WTC11 (cell line): Measurements from ENCODE around the gene NAALADL2.

Experiments used
- CREB1 ChIP-seq: sonication (generic); formaldehyde crosslinking; IDR thresholded peaks from 2 replicates; pipeline ENCODE4 v1.8.0; 2023; ENCODE audit warnings: mild to moderate bottlenecking, missing genetic modification reagents
- ELF4 ChIP-seq: sonication (generic); formaldehyde crosslinking; IDR thresholded peaks from 2 replicates; pipeline ENCODE4 v1.8.1; 2022; ENCODE audit warnings: low read depth, mild to moderate bottlenecking, moderate library complexity, missing genetic modification reagents
- GTF2I ChIP-seq: fragments of 250-450 bp; sonication (Bioruptor Pico); conservative IDR thresholded peaks from 2 replicates; pipeline ENCODE4 v1.4.0; 2021; ENCODE audit warnings: mild to moderate bottlenecking
- OVOL2 ChIP-seq: fragments of 250-450 bp; sonication (Bioruptor Pico); IDR thresholded peaks from 2 replicates; pipeline ENCODE4 v1.9.0; 2021; ENCODE audit warnings: mild to moderate bottlenecking, borderline replicate concordance
- SMAD4 ChIP-seq: sonication (generic); formaldehyde crosslinking; IDR thresholded peaks from 2 replicates; pipeline ENCODE4 v1.8.0; 2022; ENCODE audit warnings: mild to moderate bottlenecking, missing genetic modification reagents
- ZNF138 ChIP-seq: sonication (generic); formaldehyde crosslinking; conservative IDR thresholded peaks from 2 replicates; pipeline ENCODE4 v1.8.1; 2022; ENCODE audit warnings: mild to moderate bottlenecking, moderate library complexity, missing genetic modification reagents
- TF ChIP-seq, protein P1 (sequence below): sonication (generic); formaldehyde crosslinking; IDR thresholded peaks from 2 replicates; pipeline ENCODE4 v1.8.0; 2022; ENCODE audit warnings: mild to moderate bottlenecking, missing genetic modification reagents
- TF ChIP-seq, protein P2 (sequence below): fragments of 200-600 bp; IDR thresholded peaks from 2 replicates; pipeline ENCODE4 v1.8.0; 2022; ENCODE audit warnings: antibody characterized with exemption

DNA sequence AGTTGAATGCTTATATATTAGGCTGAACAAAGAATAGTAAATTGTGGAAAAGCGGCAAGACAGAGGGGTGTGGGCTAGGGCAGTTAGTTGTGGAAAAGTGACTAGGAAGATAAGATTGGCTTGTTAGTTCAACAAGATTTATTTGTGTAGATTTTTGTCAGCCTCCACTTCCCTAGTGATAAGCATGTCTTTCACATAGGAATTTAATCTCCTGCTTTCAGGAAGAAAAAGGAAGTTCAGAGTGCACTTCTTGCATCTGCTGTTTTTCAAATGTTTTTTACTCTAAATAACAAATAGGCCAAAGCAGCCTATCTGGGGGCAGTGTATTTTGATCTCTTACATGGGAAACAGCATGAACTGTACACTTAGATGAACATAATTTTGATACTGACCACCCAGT, 919.9 kb downstream of the NAALADL2 start:
- TF ChIP-seq GTF2I (no peak), OVOL2 (CRISPR knock-in tag) (no peak), CREB1 (no peak), ZNF138 (no peak), SMAD4 (CRISPR knock-in tag) (no peak), ELF4 (CRISPR knock-in tag) (no peak)
- TF ChIP-seq, protein P1, sequence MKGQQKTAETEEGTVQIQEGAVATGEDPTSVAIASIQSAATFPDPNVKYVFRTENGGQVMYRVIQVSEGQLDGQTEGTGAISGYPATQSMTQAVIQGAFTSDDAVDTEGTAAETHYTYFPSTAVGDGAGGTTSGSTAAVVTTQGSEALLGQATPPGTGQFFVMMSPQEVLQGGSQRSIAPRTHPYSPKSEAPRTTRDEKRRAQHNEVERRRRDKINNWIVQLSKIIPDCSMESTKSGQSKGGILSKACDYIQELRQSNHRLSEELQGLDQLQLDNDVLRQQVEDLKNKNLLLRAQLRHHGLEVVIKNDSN (CRISPR knock-in tag), result no peak
- TF ChIP-seq, protein P2, sequence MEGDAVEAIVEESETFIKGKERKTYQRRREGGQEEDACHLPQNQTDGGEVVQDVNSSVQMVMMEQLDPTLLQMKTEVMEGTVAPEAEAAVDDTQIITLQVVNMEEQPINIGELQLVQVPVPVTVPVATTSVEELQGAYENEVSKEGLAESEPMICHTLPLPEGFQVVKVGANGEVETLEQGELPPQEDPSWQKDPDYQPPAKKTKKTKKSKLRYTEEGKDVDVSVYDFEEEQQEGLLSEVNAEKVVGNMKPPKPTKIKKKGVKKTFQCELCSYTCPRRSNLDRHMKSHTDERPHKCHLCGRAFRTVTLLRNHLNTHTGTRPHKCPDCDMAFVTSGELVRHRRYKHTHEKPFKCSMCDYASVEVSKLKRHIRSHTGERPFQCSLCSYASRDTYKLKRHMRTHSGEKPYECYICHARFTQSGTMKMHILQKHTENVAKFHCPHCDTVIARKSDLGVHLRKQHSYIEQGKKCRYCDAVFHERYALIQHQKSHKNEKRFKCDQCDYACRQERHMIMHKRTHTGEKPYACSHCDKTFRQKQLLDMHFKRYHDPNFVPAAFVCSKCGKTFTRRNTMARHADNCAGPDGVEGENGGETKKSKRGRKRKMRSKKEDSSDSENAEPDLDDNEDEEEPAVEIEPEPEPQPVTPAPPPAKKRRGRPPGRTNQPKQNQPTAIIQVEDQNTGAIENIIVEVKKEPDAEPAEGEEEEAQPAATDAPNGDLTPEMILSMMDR, result no peak
